GM20431 (cell line): ENCODE data around the gene MAOB.

ENCODE experiments used
- in situ Hi-C: fragments of 300-500 bp; cut with MseI, MboI; formaldehyde crosslinking; loops from one replicate; pipeline ENCODE4 v1.15.0; 2020; ENCODE audit warnings: low sequenced_read_pairs; ENCODE audit not compliant: unreplicated experiment

Gene MAOB

DNA sequence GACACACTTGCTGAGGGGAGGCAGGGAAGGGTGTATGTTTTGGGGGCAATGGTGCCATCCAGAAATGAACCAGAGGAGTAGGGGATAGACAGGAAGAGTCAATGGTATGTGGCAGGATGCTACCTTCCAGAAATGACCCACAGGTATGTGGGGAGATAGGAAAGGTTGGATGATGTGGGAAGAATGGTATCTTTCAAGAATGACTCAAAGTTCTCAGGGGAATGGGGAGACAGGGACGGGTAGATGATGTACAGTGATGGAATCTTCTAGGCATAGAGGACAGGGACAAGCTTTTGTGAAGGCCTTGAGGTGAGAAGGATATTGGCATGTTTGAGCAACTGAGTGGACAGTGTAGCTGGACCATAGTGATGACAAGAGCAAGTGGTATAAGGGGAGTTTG is 161.3 kb downstream of the MAOB start:
- in situ Hi-C loops, result no loop called here

DNA sequence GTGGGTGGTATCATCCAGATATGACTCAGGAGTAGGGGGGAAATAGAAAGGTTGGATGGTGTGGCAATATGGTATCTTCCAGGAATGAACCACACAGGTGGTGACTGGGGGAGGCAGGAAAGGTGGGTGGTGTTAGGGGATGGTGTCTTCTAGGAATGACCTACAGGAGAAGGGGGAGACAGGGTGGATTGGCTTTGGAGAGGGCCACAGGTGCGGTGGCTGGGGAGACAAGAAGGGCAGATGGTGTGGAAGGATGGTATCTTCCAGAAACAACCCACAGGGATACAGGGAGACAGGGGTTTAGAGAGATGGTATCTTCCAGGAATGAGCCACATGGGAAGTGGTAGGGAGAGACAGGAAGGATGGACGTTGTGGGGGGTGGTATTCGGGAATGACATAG is 162.2 kb downstream of the MAOB start:
- in situ Hi-C loops, result no loop called here

DNA sequence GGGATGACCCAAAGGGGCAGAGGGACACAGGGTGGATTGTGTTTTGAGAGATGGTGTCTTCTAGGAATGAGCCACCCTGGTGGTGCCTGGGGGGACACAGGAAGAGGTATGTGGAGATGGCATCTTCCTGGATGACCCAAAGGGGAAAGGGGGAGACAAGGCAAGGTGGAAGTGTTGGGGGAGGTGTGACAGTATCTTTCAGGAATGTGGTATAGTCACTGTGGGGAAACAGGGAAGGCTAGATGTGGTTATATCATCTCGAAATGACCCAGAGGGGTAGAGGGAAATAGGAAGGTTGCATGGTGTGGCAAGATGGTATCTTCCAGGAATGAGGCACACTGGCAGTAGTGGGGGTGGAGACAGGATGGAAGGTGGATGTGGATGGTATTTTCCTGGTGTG is 163.3 kb downstream of the MAOB start:
- in situ Hi-C loops, result no loop called here

DNA sequence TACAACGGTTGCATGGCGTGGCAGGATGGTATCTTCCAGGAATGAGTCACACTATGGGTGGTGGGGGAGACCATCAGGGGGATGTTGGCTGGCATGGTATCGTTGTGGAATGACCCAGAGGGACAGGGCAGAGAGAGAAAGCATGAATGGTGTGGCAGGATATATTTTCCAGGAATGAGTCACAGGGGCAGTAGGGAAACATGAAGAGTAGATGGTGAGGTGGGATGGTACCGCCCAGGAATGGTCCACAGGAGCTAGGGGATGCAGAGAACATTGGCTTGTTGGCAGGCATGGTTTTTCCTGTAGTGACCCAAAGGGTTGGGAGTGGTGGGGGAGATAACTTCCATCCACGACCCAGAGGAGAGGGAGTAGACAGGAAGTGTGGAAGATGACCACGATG is 163.7 kb downstream of the MAOB start:
- in situ Hi-C loops, result no loop called here

DNA sequence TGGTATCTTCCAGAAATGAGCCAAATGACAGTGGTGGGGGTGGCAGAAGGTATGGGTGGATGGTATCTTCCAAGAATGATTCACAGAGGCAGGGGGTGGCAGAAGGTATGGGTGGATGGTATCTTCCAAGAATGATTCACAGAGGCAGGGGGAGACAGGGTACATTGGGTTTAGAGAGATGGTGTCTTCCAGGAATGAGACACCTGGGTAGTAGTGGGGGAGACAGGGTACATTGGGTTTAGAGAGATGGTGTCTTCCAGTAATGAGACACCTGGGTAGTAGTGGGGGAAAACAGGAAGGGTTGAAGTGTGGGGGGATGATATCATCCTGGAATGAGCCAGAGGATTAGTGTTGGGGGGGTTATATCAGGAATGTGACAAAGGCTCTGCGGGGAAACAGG is 164.2 kb downstream of the MAOB start:
- in situ Hi-C loops, result no loop called here

DNA sequence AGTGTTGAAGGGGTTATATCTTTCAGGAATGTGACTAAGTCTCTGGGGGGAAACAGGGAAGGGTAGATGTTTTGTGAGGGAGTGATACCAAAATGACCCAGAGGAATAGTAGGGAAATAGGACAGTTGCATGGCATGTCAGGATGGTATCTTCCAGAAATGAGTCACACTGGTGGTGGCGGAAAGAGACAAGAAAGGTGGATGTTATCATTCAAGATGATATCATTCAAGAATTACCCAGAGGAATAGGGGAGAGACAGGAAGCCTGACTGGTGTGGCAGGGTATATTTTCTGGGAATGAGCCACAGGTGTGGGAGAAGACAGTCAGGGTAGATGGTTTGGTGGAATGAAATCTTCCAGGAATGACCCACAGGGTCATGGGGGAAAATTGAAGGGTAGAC is 165.1 kb downstream of the MAOB start:
- in situ Hi-C loops, result no loop called here

DNA sequence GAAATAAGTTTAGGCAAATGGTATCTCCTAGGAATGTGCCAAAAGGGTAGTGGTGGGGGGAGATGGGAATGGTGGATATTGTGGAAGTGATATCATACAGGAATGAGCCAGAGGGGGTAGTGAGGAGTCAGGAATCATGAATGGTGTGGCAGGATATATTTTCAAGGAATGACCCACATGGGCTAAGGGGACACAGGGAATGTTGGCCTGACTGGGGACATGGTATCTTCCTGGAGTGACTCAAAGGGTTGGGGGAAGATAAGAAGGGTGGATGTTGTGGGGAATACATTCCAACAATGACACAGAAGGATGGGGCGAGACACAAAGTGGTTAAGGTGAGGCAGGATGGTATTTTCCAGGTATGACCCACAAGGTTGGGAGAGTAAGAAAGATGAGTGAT is 165.6 kb downstream of the MAOB start:
- in situ Hi-C loops, result no loop called here
